Measurements from ENCODE around the gene SERPIND1.

DNA sequence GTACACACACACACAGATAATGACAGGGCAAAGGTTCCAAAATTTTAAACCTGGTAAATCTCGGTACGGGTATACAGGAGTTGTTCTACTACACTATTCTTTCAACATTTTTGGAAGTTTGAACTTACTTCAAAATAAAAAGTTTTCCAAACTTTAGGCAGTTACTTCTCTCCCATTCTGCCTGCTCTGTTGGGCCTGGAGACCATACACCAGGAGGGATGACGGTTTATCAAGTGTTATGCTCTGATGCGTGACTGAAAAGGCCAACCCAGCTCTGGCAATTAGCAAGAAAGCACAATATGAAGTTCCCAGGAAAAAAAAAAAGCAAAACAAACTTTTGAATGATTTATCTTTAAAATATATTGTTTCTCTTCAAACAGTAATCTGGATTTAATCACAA is 969 bp downstream of the SERPIND1 start:
- TF ChIP-seq, protein P1, sequence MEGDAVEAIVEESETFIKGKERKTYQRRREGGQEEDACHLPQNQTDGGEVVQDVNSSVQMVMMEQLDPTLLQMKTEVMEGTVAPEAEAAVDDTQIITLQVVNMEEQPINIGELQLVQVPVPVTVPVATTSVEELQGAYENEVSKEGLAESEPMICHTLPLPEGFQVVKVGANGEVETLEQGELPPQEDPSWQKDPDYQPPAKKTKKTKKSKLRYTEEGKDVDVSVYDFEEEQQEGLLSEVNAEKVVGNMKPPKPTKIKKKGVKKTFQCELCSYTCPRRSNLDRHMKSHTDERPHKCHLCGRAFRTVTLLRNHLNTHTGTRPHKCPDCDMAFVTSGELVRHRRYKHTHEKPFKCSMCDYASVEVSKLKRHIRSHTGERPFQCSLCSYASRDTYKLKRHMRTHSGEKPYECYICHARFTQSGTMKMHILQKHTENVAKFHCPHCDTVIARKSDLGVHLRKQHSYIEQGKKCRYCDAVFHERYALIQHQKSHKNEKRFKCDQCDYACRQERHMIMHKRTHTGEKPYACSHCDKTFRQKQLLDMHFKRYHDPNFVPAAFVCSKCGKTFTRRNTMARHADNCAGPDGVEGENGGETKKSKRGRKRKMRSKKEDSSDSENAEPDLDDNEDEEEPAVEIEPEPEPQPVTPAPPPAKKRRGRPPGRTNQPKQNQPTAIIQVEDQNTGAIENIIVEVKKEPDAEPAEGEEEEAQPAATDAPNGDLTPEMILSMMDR (IDR thresholded peaks at IDR 0.05), result no peak
- TF ChIP-seq POLR2AphosphoS5 (IDR thresholded peaks at IDR 0.05), result no peak
- no peak for TF ChIP-seq POLR2A (IDR thresholded peaks at IDR 0.05; ENCODE audit: low read depth)
- no peak for TF ChIP-seq EP300 (IDR thresholded peaks at IDR 0.05)

Measured in esophagus muscularis mucosa (tissue), 4 donors.